HL-60 (cell line): ENCODE results near the gene PLAC8L1.
"Not testable (repeated sequence)": the region's sequence is repeated elsewhere in the genome, so short reads cannot be mapped to it uniquely, and the experiment has no call there.

Experiments used
- DNase-seq, 2 experiments: peaks; one replicate each; pipeline ENCODE4 v3.0.0-alpha.2; 2010 to 2020; ENCODE audit warnings: low read depth in 1 of 2, low spot score in 1 of 2
- H3K27ac ChIP-seq: fragments of 250-450 bp; sonication (Bioruptor Pico); replicated peaks from 2 replicates; pipeline ENCODE4 v1.5.1; 2020; ENCODE audit warnings: mild to moderate bottlenecking, moderate library complexity
- H3K27me3 ChIP-seq: fragments of 250-450 bp; sonication (Bioruptor Pico); 2 replicates; pipeline ENCODE4 v1.5.1; 2021; ENCODE audit warnings: mild to moderate bottlenecking, moderate library complexity; ENCODE audit not compliant: insufficient read depth, poor library complexity, severe bottlenecking
- H3K4me3 ChIP-seq: replicated peaks from 2 replicates; pipeline ENCODE4 v1.5.1; 2011; ENCODE audit warnings: mild to moderate bottlenecking, control low read depth, low read length; ENCODE audit not compliant: insufficient read depth
- CTCF ChIP-seq: IDR thresholded peaks from one replicate; pipeline ENCODE4 v1.5.1; 2011; ENCODE audit warnings: low read length, control low read depth, inconsistent platforms; ENCODE audit not compliant: insufficient read depth
- GABPA ChIP-seq: IDR thresholded peaks from 2 replicates; pipeline ENCODE4 v1.6.1; 2012; ENCODE audit warnings: low read depth
- POLR2AphosphoS5 ChIP-seq: IDR thresholded peaks from 2 replicates; pipeline ENCODE4 v1.6.1; 2012; ENCODE audit warnings: low read depth
- REST ChIP-seq: IDR thresholded peaks from 2 replicates; pipeline ENCODE4 v1.6.1; 2012; ENCODE audit warnings: low read depth; ENCODE audit not compliant: insufficient replicate concordance
- SPI1 ChIP-seq: IDR thresholded peaks from 2 replicates; pipeline ENCODE4 v1.6.1; 2012; ENCODE audit warnings: low read depth, mild to moderate bottlenecking, borderline replicate concordance

The PLAC8L1 gene

DNA sequence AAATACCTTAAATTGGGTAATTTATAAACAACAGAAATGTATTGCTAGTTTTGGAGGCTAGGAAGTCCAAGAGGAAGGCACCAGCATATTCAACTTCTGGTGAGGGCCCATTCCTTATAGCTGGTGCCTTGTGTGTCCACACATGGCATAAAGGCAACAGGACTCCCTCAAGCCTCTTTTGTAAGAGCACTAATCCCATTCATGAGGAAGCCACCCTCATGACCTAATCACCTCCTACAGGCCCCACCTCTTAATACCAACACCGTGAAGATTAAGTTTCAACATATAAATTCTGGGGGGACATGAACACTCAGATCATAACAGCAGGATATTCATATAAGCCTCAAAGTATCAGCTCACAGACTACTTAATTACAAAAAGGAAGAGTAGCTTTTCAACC is 4.0 kb upstream of the PLAC8L1 start:
- Histone ChIP-seq H3K4me3 (no peak overlapping the region), H3K27me3 (no peaks in the 10 kb centered on the region), H3K27ac (no peak overlapping the region)
- no peak for DNase-seq
- TF ChIP-seq REST (no peak), POLR2AphosphoS5 (no peak), SPI1 (no peak), CTCF (no peak), GABPA (no peak)

GRCh38 chr5:146108870-146109269 is 3.5 kb upstream of the PLAC8L1 start:
- H3K4me3 ChIP-seq, H3K27me3 ChIP-seq, H3K27ac ChIP-seq, DNase-seq: not testable (repeated sequence)

- TF ChIP-seq POLR2AphosphoS5 (no peak), GABPA (no peak), REST (no peak), SPI1 (no peak), CTCF (no peak)
- Histone ChIP-seq H3K4me3 (no peak overlapping the region), H3K27ac (no peak overlapping the region), H3K27me3 (no peaks in the 10 kb centered on the region)
- no peak for DNase-seq
These were observed 2.5 kb upstream of the PLAC8L1 start for GRCh38 chr5:146107901-146108300.

DNA sequence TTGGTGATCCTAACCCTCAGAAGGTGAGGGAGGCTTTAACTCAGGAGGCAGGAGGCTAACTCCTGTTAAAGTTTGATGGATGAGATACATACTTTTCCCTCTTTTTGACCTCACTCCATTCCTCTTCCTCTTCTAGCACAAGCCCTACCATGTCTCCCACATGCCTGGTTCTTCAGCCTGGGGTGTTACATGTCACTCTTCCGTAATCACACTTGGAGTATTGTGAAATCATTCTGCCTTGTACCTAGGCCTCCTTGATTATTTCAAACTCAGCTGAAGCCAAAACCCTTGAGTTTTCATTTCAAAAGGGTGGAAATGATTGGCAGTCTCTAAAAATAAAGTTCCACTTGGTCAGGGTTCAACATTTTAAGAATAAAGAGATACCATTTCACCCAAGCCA is 1.8 kb downstream of the PLAC8L1 start:
- DNase-seq: peak; percentile 49 to 53
- Histone ChIP-seq H3K27me3 (no peaks in the 10 kb centered on the region), H3K4me3 (no peak overlapping the region), H3K27ac (no peak overlapping the region)
- no peak for TF ChIP-seq POLR2AphosphoS5
- TF ChIP-seq SPI1: peak; percentile 30; the same call in 1 of the 2 replicates
- no peak for TF ChIP-seq REST
